ENCODE results near the gene MYO5A.

DNA sequence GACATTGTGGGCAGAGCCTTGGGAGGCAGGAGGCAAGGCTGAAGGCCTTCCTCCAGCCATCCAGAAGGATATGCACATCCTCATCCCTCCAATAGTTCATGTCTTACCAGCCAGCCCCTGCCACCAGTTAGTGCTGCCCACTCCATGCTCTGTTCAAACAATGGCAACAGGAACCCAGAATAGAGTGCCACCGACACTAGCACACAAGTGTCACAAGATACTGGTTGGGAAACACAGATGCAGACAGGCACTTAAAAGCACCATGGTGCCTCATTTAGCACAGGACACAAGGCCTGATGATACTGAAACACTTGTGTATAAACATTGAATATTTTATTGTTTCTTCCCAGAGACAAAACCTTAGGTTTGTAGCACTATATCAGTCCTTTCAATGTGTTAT, 176.6 kb downstream of the MYO5A start:
- TF ChIP-seq CTCF (IDR thresholded peaks at IDR 0.05; ENCODE audit: low read length): no peak
- TF ChIP-seq EZH2 (optimal IDR thresholded peaks at IDR 0.05; ENCODE audit: low read depth, low read length): no peak

Measured in MM.1S (cell line).